ENCODE data around the gene TBXA2R.

GRCh38 chr19:3546119-3546518 is 60.6 kb downstream of the TBXA2R start:
- no peak for TF ChIP-seq CTCF (IDR thresholded peaks at IDR 0.05; ENCODE audit: low read depth, low read length)
- no peak for TF ChIP-seq POLR2A (IDR thresholded peaks at IDR 0.05; ENCODE audit: extremely low read depth, insufficient read length)
- TF ChIP-seq MYC (IDR thresholded peaks at IDR 0.05; ENCODE audit: low read depth, low read length), result no peak
- TF ChIP-seq MAX (IDR thresholded peaks at IDR 0.05; ENCODE audit: low read depth, low read length), result no peak

All from NB4 (cell line).